Stimulated activated CD4-positive, alpha-beta T cell treated with anti-CD3 and anti-CD28 coated beads, Interleukin-12 subunit alpha, Interleukin-12 subunit beta, amount 100 ng/mL, for 48 hours (primary cell): ENCODE data around the gene FXYD3.

Experiments
- DNase-seq, 3 donors: peaks; one replicate each; pipeline ENCODE4 v3.0.0-alpha.2; 2020; ENCODE audit warnings: low read depth in 2 of 3, low spot score in 1 of 3

The FXYD3 gene

DNA sequence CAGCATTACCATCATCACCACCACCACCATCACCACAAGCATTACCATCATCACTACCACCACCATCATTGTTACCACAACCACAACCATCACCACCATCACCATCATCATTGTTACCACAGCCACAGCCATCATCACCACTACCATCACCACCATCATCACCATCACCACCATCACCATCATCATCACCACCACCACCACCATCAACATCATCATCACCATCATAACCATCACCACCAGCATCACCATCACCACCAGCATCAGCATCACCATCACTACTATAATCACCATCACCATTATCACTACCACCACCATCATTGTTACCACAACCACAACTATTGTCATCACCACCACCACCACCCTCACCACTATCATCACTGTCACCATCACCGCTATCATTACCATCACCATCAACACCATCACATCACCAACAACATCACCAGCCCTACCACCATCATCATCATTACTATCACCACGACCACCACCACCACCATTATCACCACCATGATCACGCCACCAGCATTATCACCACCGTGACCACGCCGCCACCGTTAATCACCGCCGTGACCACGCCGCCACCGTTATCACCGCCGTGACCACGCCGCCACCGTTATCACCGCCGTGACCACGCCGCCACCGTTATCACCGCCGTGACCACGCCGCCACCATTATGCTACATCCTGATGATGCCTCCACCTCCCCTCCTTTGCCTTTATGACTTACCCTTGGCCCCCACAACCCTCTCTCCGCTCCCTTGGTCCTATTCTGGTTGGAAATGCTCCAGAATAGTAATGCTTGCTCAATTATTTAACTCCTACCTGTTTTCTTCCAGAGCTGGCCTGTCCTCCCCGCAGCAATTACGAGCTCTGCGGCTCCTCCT, 10.0 kb upstream of the FXYD3 start:
- DNase-seq, result no peak

DNA sequence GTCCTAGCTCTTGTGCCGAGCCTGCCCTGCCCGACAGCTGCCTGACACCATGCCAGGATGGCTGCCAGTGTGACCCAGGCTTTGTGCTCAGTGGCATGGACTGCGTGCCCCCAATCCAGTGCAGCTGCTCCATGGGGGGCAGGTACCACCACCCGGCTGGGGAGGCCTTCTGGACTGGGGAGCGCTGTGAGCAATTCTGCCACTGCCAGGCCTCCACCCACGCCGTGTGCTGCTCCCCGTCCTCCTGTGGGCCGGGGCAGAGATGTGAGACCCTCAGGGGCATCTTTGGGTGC, 9.4 kb upstream of the FXYD3 start:
- no peak for DNase-seq

GRCh38 chr19:35106898-35107541, 8.6 kb upstream of the FXYD3 start:
- DNase-seq, result no peak

DNA sequence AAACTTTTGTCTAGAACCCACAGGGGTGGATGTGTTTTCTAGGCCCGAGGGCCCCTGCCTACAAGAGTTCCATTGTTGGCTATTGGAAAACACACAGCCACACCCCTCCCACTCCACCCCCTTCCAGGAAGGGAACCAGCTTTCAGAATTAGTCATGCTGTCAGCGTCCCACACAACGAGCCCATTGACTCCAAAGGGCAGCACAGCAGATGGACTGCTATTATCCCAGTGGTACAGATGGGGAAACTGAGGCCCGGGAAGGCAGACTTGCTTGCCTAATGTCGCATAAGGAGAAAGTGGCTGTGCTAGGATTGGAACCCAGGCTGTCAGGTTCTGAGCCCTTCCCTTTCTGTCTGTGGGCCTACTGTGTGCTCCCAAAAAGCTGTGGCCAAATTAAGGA, 8.1 kb upstream of the FXYD3 start:
- DNase-seq, result no peak

DNA sequence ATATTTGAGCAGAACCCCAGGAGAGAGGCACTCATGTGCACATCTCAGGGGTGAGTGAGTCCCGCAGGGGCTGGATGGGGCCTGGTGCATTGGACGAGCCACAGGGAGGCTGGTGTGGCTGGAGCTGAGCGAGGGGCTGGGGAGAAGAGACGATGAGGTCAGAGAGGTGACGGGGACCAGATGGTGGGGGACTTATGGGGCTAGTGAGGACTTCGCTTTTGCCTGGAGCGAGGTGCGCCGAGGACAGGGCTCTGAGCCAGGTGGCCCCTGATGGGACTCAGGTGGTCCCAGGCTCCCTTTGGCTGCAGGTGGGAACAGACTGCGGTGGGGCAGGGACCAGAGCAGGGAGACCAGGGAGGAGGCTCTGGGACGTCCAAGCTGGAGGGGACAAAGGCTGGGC, 6.9 kb upstream of the FXYD3 start:
- DNase-seq, result no peak

GRCh38 chr19:35109395-35110112, 6.1 kb upstream of the FXYD3 start:
- no peak for DNase-seq

- no peak for DNase-seq
Measured at GRCh38 chr19:35110974-35111373, 4.6 kb upstream of the FXYD3 start.

GRCh38 chr19:35112995-35113688, 2.5 kb upstream of the FXYD3 start:
- DNase-seq, result no peak

DNA sequence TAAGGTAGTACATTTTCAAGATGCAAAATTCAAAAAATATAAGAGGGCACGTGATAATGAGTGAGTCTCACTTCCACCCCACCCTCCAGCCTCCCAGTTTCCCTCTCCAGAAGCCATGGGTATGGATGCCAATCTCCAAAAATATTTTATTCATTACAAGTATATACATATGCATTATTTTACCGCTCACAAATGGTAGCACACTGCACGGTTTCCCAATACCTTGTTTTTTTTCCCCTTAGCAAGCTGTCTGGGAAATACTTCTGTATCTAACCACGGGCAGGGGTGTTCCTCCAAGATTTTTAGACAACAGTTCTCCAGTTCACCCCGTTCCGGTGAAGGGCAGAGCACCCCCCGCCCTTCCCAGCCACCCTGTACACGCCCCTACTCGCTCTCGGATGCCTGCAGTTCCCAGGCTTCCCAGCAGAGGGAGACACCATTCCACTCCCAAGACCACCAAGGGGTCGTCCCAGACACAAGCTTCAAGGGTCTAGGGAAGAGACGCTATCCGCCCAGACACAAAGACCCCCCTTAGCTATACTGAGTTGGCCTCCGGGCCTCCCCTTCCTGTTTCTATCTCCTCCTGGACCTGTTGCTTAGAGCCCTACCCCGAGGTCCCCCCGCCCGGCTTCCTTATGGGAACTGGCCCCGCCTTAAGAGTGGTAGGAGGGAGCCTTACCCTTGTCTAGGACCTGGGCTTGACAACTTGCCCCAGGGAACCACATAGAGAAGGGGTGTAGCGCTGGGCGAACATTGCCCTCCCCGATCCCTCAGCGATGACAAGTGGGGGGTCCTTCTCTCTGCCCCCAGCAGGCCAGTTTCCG, 1.1 kb upstream of the FXYD3 start:
- peak; percentile 37 to 79 (median 45) for DNase-seq

DNA sequence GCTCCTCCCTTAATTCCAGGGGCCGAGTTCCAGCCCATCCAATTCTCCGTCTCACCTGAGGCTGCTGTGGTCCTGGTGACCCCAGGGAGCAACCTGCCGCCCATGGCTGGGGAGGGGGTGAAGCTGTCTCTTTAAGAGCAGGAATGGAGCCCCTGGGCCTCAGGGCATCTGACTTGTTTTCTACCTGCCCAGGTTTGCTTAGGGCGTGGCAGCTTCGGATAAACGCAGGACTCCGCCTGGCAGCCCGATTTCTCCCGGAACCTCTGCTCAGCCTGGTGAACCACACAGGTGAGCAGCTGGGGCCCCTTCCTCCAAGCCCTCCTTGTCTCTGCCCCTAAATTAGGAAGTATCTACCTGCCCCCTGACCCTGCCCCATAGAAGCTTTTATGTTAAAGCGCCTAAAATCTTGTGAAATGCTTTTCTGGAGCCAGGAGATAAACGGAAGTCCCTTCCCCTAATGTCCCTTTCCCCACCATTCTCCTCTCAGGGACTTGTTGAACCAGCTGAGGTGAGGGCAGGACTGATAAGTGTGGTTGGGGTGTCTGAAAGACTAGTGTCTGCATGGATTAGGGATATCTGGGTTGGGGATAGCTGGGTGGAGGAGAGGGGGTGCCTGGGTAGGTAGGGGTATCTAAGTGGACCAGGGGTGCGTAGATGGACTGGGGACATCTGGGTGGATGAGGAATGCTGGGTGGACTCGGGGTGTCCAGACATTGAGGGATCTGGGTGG, 614 bp downstream of the FXYD3 start:
- DNase-seq, result no peak

- DNase-seq, result no peak
Measured at GRCh38 chr19:35117116-35117515, 1.5 kb downstream of the FXYD3 start.

- DNase-seq, result no peak
Measured at GRCh38 chr19:35117799-35118198, 2.2 kb downstream of the FXYD3 start.

DNA sequence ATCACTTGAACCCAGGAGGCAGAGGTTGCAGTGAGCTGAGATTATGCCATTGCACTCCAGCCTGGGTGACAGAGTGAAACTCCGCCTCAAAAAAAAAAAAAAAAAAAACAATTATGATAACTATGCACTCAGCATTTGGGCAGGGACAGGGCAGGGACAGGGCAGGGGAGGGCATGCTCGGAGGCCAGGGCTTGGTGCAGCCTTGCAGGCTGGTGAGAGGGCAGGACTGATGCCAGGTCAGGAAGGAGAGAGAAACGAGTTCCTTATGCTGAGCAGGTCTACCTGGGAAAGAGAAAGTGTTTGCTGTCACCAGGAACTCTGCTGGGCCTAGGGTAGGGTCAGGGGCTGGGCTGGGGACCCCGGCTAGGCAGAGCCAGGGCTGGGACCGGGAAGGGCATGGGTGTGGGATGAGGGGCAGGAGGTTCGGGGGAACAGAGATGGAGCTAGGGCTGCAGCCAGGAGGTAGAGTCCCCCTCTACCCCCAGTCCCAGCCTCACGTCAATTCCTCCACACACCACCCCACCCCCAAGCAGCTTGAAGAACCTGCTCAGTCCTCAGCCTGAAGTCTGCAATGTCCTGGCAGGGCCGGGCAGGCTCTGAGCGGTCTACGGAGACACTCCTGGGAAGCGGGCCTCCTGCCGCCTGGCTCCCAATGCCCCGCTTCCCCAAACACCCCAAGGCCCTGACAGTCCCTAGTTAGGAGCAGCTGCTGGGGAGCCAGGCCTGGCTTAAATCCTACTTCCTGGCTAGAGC, 2.8 kb downstream of the FXYD3 start:
- no peak for DNase-seq

DNA sequence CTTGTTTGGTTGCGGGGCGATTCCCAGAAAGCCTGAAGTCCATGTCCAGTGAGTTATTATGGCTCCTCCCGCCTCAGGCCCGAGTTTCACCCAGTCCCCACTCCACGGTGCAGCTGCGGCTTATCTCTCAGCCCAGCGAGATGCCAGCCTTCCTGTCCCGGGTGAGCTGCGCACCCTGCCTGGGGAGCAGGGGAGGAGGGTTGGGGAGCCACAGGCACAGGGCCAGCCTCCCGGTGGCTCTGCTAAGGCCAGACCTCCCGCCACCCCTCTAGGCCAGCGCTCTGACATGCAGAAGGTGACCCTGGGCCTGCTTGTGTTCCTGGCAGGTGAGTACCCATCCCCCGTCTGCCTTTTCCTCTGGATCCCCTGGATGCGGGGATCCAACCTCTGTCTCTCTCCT, 3.5 kb downstream of the FXYD3 start:
- no peak for DNase-seq

- no peak for DNase-seq
Measured at GRCh38 chr19:35119578-35120155, 4.0 kb downstream of the FXYD3 start.

GRCh38 chr19:35120492-35120891, 4.9 kb downstream of the FXYD3 start:
- no peak for DNase-seq

- DNase-seq, result no peak
Measured at GRCh38 chr19:35120898-35121297, 5.3 kb downstream of the FXYD3 start.

- no peak for DNase-seq
Measured at GRCh38 chr19:35122687-35123551, 7.3 kb downstream of the FXYD3 start.
